Measurements from ENCODE around the gene TSFM.

- TF ChIP-seq CTCF (conservative IDR thresholded peaks at IDR 0.05; ENCODE audit: low read depth, low read length) (no peak), POLR2A (IDR thresholded peaks at IDR 0.05; ENCODE audit: low read depth, low read length) (peak; percentile 82; the same call in 1 of the 2 replicates), RFX5 (IDR thresholded peaks at IDR 0.05; ENCODE audit: low read depth, low read length) (peak; percentile 85), MXI1 (IDR thresholded peaks at IDR 0.05; ENCODE audit: borderline replicate concordance, low read depth, low read length) (peak; percentile 92), RCOR1 (IDR thresholded peaks at IDR 0.05; ENCODE audit: insufficient replicate concordance, low read length) (no peak), MAZ (IDR thresholded peaks at IDR 0.05; ENCODE audit: borderline replicate concordance, low read depth, low read length) (peak; percentile 97; the same call in 1 of the 2 replicates), SMC3 (IDR thresholded peaks at IDR 0.05; ENCODE audit: low read depth, low read length) (no peak), RAD21 (IDR thresholded peaks at IDR 0.05; ENCODE audit: low read length) (no peak), NFE2L2 (IDR thresholded peaks at IDR 0.05; ENCODE audit: low read depth, low read length) (peak; percentile 7; the same call in 1 of the 2 replicates)
Measured at GRCh38 chr12:57751788-57752667, 30.6 kb upstream of the TSFM start, which contains the start of gene CDK4.
